ENCODE results near the gene PLXNA2. TPM values are rescaled to one million over a fixed set of nuclear protein-coding genes. Genes with fewer than 3 reads are reported as not detected.

The PLXNA2 gene
- total and polyA plus RNA-seq, 9 donors: 17.8 to 43.3 (median 35.1) TPM

- DNase-seq: peak; percentile 68
- no CpG with 5 or more reads among the region's 4 CpGs for WGBS (ENCODE audit: insufficient coverage)
- H3K4me1 ChIP-seq (ENCODE audit: control insufficient read depth, insufficient read depth, low read length): no peaks in the 10 kb centered on the region
- no peak overlapping the region for H3K4me3 ChIP-seq (ENCODE audit: low read length)
- H3K36me3 ChIP-seq (ENCODE audit: control insufficient read depth, insufficient read depth, low read length): no peaks in the 10 kb centered on the region
- no peaks in the 10 kb centered on the region for H3K9me3 ChIP-seq (replicated peaks; ENCODE audit: control insufficient read depth, low read depth, low read length)
- H3K27me3 ChIP-seq (ENCODE audit: control insufficient read depth, insufficient read depth, low read length): no peaks in the 10 kb centered on the region
- H3K27ac ChIP-seq (ENCODE audit: low read length): no peak overlapping the region
Observed at GRCh38 chr1:207984831-207985572, 259.2 kb downstream of the PLXNA2 start.

GRCh38 chr1:207983044-207983635 is 261.0 kb downstream of the PLXNA2 start:
- Histone ChIP-seq H3K4me3 (ENCODE audit: low read length) (no peak overlapping the region), H3K4me1 (ENCODE audit: control insufficient read depth, insufficient read depth, low read length) (no peaks in the 10 kb centered on the region), H3K9me3 (replicated peaks; ENCODE audit: control insufficient read depth, low read depth, low read length) (no peaks in the 10 kb centered on the region), H3K36me3 (ENCODE audit: control insufficient read depth, insufficient read depth, low read length) (no peaks in the 10 kb centered on the region), H3K27me3 (ENCODE audit: control insufficient read depth, insufficient read depth, low read length) (no peaks in the 10 kb centered on the region), H3K27ac (ENCODE audit: low read length) (no peak overlapping the region)
- 100% methylated on average over 1 of the region's 6 CpGs for WGBS (ENCODE audit: insufficient coverage)
- DNase-seq: no peak

GRCh38 chr1:207981976-207982375 is 262.2 kb downstream of the PLXNA2 start:
- DNase-seq: no peak
- H3K9me3 ChIP-seq (replicated peaks; ENCODE audit: control insufficient read depth, low read depth, low read length): no peaks in the 10 kb centered on the region
- no peaks in the 10 kb centered on the region for H3K27me3 ChIP-seq (ENCODE audit: control insufficient read depth, insufficient read depth, low read length)
- H3K4me1 ChIP-seq (ENCODE audit: control insufficient read depth, insufficient read depth, low read length): no peaks in the 10 kb centered on the region
- no peaks in the 10 kb centered on the region for H3K36me3 ChIP-seq (ENCODE audit: control insufficient read depth, insufficient read depth, low read length)
- H3K4me3 ChIP-seq (ENCODE audit: low read length): no peak overlapping the region
- H3K27ac ChIP-seq (ENCODE audit: low read length): no peak overlapping the region
- WGBS (ENCODE audit: insufficient coverage): 42% methylated on average over 2 of the region's 2 CpGs

GRCh38 chr1:207978441-207978840 is 265.7 kb downstream of the PLXNA2 start:
- no peak for DNase-seq
- Histone ChIP-seq H3K9me3 (replicated peaks; ENCODE audit: control insufficient read depth, low read depth, low read length) (no peaks in the 10 kb centered on the region), H3K36me3 (ENCODE audit: control insufficient read depth, insufficient read depth, low read length) (no peaks in the 10 kb centered on the region), H3K4me1 (ENCODE audit: control insufficient read depth, insufficient read depth, low read length) (no peaks in the 10 kb centered on the region), H3K4me3 (ENCODE audit: low read length) (no peak overlapping the region), H3K27ac (ENCODE audit: low read length) (no peak overlapping the region), H3K27me3 (ENCODE audit: control insufficient read depth, insufficient read depth, low read length) (no peaks in the 10 kb centered on the region)
- WGBS (ENCODE audit: insufficient coverage): 50% methylated on average over 1 of the region's 4 CpGs

- no peaks in the 10 kb centered on the region for H3K9me3 ChIP-seq (replicated peaks; ENCODE audit: control insufficient read depth, low read depth, low read length)
- H3K4me3 ChIP-seq (ENCODE audit: low read length): no peak overlapping the region
- WGBS (ENCODE audit: insufficient coverage): no CpG with 5 or more reads among the region's 1 CpG
- no peaks in the 10 kb centered on the region for H3K36me3 ChIP-seq (ENCODE audit: control insufficient read depth, insufficient read depth, low read length)
- H3K27me3 ChIP-seq (ENCODE audit: control insufficient read depth, insufficient read depth, low read length): peaks cover 2% of the 10 kb centered on the region
- no peaks in the 10 kb centered on the region for H3K4me1 ChIP-seq (ENCODE audit: control insufficient read depth, insufficient read depth, low read length)
- DNase-seq: no peak
- H3K27ac ChIP-seq (ENCODE audit: low read length): no peak overlapping the region
Observed at GRCh38 chr1:207977876-207978275, 266.3 kb downstream of the PLXNA2 start.

- H3K4me3 ChIP-seq (ENCODE audit: low read length): no peak overlapping the region
- H3K9me3 ChIP-seq (replicated peaks; ENCODE audit: control insufficient read depth, low read depth, low read length): no peaks in the 10 kb centered on the region
- H3K4me1 ChIP-seq (ENCODE audit: control insufficient read depth, insufficient read depth, low read length): peaks cover 9% of the 10 kb centered on the region
- no peak overlapping the region for H3K27ac ChIP-seq (ENCODE audit: low read length)
- H3K27me3 ChIP-seq (ENCODE audit: control insufficient read depth, insufficient read depth, low read length): peaks cover 2% of the 10 kb centered on the region
- DNase-seq: no peak
- H3K36me3 ChIP-seq (ENCODE audit: control insufficient read depth, insufficient read depth, low read length): no peaks in the 10 kb centered on the region
- no CpG with 5 or more reads among the region's 5 CpGs for WGBS (ENCODE audit: insufficient coverage)
Observed at GRCh38 chr1:207973898-207974568, 270.2 kb downstream of the PLXNA2 start.

- peaks cover 2% of the 10 kb centered on the region for H3K27me3 ChIP-seq (ENCODE audit: control insufficient read depth, insufficient read depth, low read length)
- no peak overlapping the region for H3K27ac ChIP-seq (ENCODE audit: low read length)
- no peaks in the 10 kb centered on the region for H3K36me3 ChIP-seq (ENCODE audit: control insufficient read depth, insufficient read depth, low read length)
- peaks cover 15% of the 10 kb centered on the region for H3K4me1 ChIP-seq (ENCODE audit: control insufficient read depth, insufficient read depth, low read length)
- no peak for DNase-seq
- H3K9me3 ChIP-seq (replicated peaks; ENCODE audit: control insufficient read depth, low read depth, low read length): no peaks in the 10 kb centered on the region
- H3K4me3 ChIP-seq (ENCODE audit: low read length): no peak overlapping the region
- WGBS (ENCODE audit: insufficient coverage): 19% methylated on average over 3 of the region's 5 CpGs
Observed at GRCh38 chr1:207972337-207972736, 271.8 kb downstream of the PLXNA2 start.

Measured in muscle of leg (tissue), 11 donors.